Thymus (tissue), 11 donors: Measurements from ENCODE around the gene ZSCAN20. TPM values are rescaled to one million over a fixed set of nuclear protein-coding genes. Genes with fewer than 3 reads are reported as not detected.

Experiments used
- DNase-seq, 9 donors: peaks; one replicate each; pipeline ENCODE4 v3.0.0-alpha.2; 2013; ENCODE audit warnings: low spot score in 9 of 9, low read depth in 6 of 9, missing footprints in 1 of 9
- H3K27ac ChIP-seq, 2 donors: one replicate each; pipeline ENCODE4 v1.5.1; 2013; ENCODE audit warnings: control low read depth in 1 of 2, low read depth in 1 of 2, low read length in 1 of 2, mild to moderate bottlenecking in 1 of 2, moderate library complexity in 1 of 2
- H3K27me3 ChIP-seq, 2 donors: one replicate each; pipeline ENCODE4 v1.5.1; 2013; ENCODE audit warnings: low read length in 1 of 2; ENCODE audit not compliant: control insufficient read depth in 2 of 2, insufficient read depth in 1 of 2
- H3K36me3 ChIP-seq, 2 donors: one replicate each; pipeline ENCODE4 v1.5.1; 2013; ENCODE audit warnings: low read length in 1 of 2, mild to moderate bottlenecking in 1 of 2, moderate library complexity in 1 of 2; ENCODE audit not compliant: control insufficient read depth in 2 of 2, insufficient read depth in 2 of 2
- H3K4me1 ChIP-seq, 2 donors: one replicate each; pipeline ENCODE4 v1.5.1; 2013; ENCODE audit warnings: low read length in 2 of 2; ENCODE audit not compliant: control insufficient read depth in 2 of 2, insufficient read depth in 2 of 2
- H3K4me3 ChIP-seq, 2 donors: one replicate each; pipeline ENCODE4 v1.5.1; 2013; ENCODE audit warnings: low read length in 2 of 2, control low read depth in 1 of 2, mild to moderate bottlenecking in 1 of 2
- H3K9me3 ChIP-seq, 2 donors: one replicate each; pipeline ENCODE4 v1.5.1; 2013; ENCODE audit warnings: low read length in 1 of 2, mild to moderate bottlenecking in 1 of 2; ENCODE audit not compliant: control insufficient read depth in 2 of 2, insufficient read depth in 1 of 2
- WGBS: extraction: QIAGEN DNeasy Blood & Tissue Kit; methylation state at CpG from one replicate; pipeline ENCODE4 v1.1.7; 2013; 5-methylcytosine and 5-hydroxymethylcytosine counted together
- polyA plus RNA-seq: library from polyadenylated mRNA; stranded (reverse); fragments of 200-250 nt; gene quantifications from one replicate; pipeline ENCODE4 v1.2.3, GENCODE V29; 2013
- total RNA-seq: library from RNA; stranded (reverse); fragments of 120-200 nt; gene quantifications from one replicate; pipeline ENCODE4 v1.2.4, GENCODE V29; 2013
- donor health status: healthy.

Gene ZSCAN20
- total and polyA plus RNA-seq, 2 donors = 0.68 to 3.1 TPM

DNA sequence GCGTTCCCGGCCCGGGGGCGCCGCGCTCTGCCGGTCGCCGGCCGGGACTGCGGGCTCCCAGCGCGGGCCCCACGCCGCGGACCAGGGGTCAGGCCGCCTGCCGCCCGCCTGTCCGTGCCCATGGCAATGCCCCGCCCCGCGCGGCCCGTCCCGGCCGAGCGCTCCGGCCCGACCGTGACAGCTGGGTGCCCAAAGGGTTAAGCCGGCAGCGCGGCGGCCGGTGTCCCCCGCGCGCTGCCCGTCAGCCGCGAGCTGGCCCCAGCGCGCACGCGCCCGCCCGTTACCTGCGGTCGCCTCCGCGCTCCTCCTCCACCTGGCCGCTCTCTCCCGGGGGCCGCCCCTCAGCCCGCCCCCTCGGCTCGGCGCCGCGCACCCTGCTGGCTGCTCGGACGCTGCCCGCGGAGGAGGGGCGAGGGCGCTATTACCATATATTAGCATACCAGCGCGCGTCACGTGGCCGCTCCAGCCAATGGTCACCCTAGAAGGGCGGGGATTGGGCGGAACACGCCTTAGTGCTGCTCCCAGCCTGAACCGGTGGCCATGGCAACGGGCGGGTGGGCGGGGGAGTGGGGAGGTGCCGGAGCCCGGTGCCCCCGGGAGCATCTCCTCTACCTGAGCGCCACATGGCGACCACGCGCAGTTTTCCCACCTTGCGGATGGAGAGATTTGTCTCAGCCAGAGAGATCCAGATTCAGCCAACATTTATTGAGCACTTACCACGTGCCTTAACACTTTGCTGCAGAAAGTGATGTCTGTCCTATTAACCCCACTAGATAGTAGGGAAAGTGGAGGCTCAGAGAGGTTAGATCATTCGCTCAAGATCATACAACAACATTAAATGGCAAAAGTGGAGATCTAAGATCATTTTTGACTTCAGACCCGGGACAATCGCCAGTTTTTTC, 41.5 kb upstream of the ZSCAN20 start, which contains the start of gene PHC2:
TSS of gene PHC2 (minus strand) at position 404 of the 902 bp plus-strand sequence. CDS start 55,556 bp downstream, outside the sequence.
- peak; percentile 37 to 88 (median 71) for DNase-seq
- Histone ChIP-seq H3K27ac (no peak within 1 kb of the TSS), H3K27me3 (peaks cover 28 to 37% of the 10 kb centered on the region in 2 donors), H3K36me3 (no peaks in the 10 kb centered on the region), H3K4me1 (peaks cover 0 to 6% of the 10 kb centered on the region in 2 donors), H3K9me3 (no peaks in the 10 kb centered on the region), H3K4me3 (peak within 1 kb of the TSS in 1 of 2 donors; percentile 57)
- whole genome bisulfite sequencing = under 1% methylated on average over 91 of the region's 91 CpGs

DNA sequence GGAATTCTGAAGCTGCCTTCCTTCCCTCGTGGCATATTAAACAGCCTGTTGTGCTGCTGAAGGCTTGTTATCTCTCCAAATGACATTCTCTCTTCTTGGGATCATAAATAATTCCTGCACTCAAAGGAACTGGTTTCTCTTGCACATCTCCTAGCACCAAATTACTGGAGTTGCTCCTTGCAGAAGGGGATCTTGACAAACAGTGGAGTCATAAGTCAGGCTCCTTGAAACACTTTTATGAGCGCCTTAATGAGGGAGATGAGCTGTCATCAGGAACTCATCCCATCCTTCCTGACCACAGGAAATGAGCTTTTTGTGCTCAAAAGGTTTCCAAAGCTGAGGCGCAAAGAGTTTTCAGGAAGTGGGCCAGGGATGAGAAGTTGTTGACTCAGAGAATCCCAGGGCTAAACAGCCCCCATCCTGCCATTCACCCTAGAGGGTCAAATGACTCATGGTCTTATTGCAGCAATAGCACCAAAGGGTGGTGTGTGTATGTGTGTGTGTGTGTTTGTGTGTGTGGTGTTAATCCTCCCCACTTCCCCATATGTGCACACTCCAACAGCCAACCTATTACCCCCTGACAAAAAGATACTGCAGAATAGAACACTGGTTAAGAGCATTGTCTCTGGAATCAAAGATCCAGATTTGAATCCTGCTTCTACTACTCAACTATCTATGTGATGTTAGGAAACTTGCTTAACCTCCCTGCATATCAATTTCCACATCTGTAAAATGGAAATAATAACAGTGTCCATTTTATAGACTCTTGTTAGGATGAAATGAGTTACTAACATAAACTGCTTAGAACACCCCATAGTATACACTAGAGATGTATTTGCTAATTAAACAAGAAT, 38.7 kb upstream of the ZSCAN20 start:
- DNase-seq = peak in 1 of 9 donors; percentile 6
- Histone ChIP-seq H3K27me3 (peaks cover 23 to 33% of the 10 kb centered on the region in 2 donors), H3K4me1 (peaks cover 0 to 6% of the 10 kb centered on the region in 2 donors), H3K27ac (no peak overlapping the region), H3K4me3 (no peak overlapping the region), H3K9me3 (no peaks in the 10 kb centered on the region), H3K36me3 (no peaks in the 10 kb centered on the region)
- 91% methylated on average over 3 of the region's 3 CpGs for WGBS

DNA sequence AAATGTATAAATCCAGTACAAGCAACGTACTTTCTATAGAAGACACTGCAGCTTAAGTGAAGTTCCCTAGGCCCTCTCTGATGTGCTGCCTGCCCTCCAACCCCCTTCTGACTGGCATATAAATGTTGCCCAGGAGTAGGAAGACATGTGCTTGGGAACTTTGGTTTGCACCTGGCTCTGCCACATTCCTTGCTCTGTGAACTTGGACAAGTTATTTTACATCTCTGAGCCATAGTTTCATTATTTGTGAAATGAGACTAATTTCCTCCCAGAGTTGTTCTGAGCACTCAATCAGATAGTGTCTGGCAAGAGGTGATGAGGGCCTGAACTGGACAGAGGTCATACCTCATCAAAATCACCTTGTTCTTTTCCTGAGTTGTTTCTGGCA, 38.1 kb upstream of the ZSCAN20 start:
- Histone ChIP-seq H3K27ac (no peak overlapping the region), H3K4me1 (peaks cover 0 to 6% of the 10 kb centered on the region in 2 donors), H3K36me3 (no peaks in the 10 kb centered on the region), H3K4me3 (no peak overlapping the region), H3K27me3 (peaks cover 21 to 27% of the 10 kb centered on the region in 2 donors), H3K9me3 (no peaks in the 10 kb centered on the region)
- no peak for DNase-seq
- 94% methylated on average over 1 of the region's 1 CpG for WGBS

DNA sequence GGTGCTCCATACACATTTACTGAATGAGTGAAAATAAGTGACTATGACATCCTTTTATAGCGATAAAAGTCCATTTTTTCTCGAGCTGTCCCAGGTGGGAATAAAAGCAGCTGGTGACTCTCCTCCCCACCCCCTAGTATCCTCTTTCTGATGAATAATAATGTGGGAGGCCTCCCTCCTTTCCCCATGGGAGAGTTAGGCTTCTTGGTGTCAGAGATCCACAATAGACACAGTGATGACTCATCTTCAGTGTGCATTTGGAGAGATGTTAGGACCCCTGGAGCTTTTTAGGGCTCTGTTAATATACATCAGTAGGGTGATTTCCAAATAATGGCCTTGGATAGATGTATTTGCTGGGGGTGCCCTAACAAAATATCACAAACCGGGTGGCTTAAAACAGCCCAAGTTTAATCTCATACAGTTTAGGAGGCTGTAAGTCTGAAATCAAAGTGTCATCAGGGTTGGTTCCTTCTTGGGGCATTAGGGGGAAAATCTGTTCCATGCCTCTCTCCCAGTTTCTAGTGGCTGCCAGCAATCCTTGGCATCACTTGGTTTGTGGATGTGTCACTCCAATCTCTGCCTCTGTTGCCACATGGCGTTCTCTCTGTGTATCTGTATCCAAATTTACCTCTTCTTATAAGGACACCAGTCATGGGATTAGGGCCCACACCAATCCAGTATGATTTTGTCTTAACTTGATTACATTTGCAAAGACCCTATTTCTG, 37.2 kb upstream of the ZSCAN20 start:
- Histone ChIP-seq H3K9me3 (no peaks in the 10 kb centered on the region), H3K27me3 (peaks cover 12 to 18% of the 10 kb centered on the region in 2 donors), H3K27ac (no peak overlapping the region), H3K4me3 (no peak overlapping the region), H3K36me3 (no peaks in the 10 kb centered on the region), H3K4me1 (peaks cover 0 to 6% of the 10 kb centered on the region in 2 donors)
- WGBS = 94% methylated on average over 4 of the region's 4 CpGs
- no peak for DNase-seq

DNA sequence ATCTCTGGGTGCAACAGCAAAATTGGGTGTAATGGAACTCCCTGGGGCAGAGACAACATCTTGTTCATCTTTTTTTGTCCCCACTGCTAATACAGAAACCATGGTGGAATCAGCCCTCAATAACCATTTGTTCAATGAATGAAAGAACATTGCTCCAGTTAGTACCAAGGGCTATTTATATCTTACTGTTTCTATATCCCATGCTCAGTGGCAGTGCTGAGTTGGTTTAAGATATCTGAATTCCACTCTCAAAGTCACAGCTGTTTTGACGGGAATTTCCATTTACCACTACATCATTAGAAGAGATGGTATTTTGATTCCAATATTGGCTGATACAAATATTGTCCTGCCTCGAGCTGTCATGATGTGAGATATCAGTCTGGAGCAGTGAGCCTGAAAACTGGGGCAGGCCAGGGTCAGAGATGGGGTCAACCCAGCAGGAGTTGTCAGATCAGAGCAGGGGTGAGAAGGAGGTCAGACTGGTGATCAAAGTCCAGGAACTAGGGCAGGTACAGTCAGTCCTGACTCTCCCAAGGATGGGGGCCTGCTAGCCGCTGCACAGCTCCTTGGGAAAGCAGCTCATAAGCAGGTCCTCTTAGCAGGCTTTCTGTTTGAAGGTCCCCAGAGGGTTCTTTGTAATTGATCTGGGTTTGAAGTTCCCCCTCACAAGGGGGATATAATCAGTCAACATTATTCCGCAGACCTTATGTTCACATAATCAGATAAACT, 35.7 kb upstream of the ZSCAN20 start:
- Histone ChIP-seq H3K36me3 (no peaks in the 10 kb centered on the region), H3K27me3 (peaks cover 0 to 7% of the 10 kb centered on the region in 2 donors), H3K9me3 (no peaks in the 10 kb centered on the region), H3K4me1 (no peaks in the 10 kb centered on the region), H3K4me3 (no peak overlapping the region), H3K27ac (no peak overlapping the region)
- no peak for DNase-seq
- 97% methylated on average over 4 of the region's 4 CpGs for WGBS

DNA sequence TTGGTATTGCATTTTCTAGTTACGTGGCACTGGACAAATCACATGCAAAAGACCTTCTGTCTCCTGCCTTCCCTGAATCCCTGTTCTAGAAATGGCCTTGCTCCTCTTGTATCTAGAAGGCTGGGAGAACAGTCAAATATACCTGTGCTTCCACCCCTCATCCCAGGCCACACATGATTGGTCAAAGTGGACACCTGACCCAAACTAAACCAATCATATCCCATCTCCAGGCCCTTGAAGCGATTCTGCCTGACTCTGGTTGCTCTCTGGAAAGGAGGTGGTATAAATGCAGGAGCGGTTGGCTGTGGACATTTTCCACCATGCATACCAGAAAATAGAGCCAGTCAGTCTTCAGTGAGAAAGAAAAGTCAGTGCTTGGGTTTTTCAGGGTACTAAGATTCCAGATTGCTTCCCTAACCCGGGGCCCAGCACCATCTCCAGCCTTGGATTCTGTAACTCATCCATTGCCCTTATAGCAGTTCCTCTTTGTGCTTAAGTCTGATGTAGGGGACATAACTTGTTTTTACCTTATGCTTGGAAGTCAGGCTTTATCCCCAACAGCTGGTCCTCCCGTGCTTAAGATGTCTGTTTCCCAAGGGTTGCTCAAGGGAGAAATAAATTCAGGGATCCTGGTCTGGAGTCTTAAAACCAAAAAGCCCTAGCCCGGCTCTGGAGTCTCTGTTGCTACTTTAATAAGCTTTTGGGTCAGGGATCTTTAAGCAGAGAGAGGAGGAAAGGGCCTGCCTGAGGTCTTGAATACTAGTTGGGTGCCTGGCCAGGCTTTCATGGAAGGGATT, 33.9 kb upstream of the ZSCAN20 start:
- DNase-seq = no peak
- no peak overlapping the region for H3K4me3 ChIP-seq
- H3K36me3 ChIP-seq = no peaks in the 10 kb centered on the region
- no peak overlapping the region for H3K27ac ChIP-seq
- H3K4me1 ChIP-seq = no peaks in the 10 kb centered on the region
- WGBS = 85% methylated on average over 6 of the region's 6 CpGs
- H3K9me3 ChIP-seq = no peaks in the 10 kb centered on the region
- no peaks in the 10 kb centered on the region for H3K27me3 ChIP-seq

DNA sequence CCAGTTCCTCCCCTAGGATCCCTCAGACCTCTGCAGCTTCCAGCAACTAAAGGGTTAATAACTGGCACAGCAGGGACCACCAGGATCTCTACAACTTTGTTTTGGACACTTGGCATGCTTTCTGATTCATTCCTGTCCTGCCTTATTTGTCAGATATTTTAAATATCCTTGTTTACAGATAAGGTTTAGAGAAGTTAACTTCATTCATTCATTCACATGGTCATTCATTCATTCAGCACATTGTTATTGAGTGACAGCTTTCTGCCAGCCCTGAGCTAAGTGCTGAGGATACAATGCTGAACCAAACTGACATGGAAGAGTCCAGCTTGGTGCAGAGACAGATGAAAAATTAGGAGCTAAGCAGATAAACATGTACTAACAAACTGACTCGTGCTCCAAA, 32.8 kb upstream of the ZSCAN20 start:
- Histone ChIP-seq H3K27me3 (no peaks in the 10 kb centered on the region), H3K4me3 (no peak overlapping the region), H3K9me3 (no peaks in the 10 kb centered on the region), H3K4me1 (no peaks in the 10 kb centered on the region), H3K27ac (no peak overlapping the region), H3K36me3 (no peaks in the 10 kb centered on the region)
- WGBS = 97% methylated on average over 1 of the region's 1 CpG
- no peak for DNase-seq
